Large intestine (tissue), 3 donors: ENCODE data around the gene TRIM47. TPM values are rescaled to one million over a fixed set of nuclear protein-coding genes. Genes with fewer than 3 reads are reported as not detected.
A peak's percentile ranks its signal among the peaks of the same experiment; 100 is the strongest.

Source experiments
- DNase-seq, 2 donors: peaks; one replicate each; pipeline versions ENCODE4 v3.0.0 to v3.0.0-alpha.2; 2013
- H3K27ac ChIP-seq: one replicate; pipeline ENCODE4 v1.5.1; 2013; ENCODE audit warnings: low read length
- H3K27me3 ChIP-seq: 2 replicates; pipeline ENCODE4 v1.6.1; 2013; ENCODE audit warnings: low read length; ENCODE audit not compliant: control insufficient read depth, insufficient read depth
- H3K36me3 ChIP-seq: 2 replicates; pipeline ENCODE4 v1.6.1; 2013; ENCODE audit warnings: low read length; ENCODE audit not compliant: control insufficient read depth, insufficient read depth
- H3K4me1 ChIP-seq: one replicate; pipeline ENCODE4 v1.6.1; 2013; ENCODE audit warnings: low read length; ENCODE audit not compliant: control insufficient read depth, insufficient read depth
- H3K4me3 ChIP-seq: one replicate; pipeline ENCODE4 v1.5.1; 2013; ENCODE audit warnings: low read length
- H3K9me3 ChIP-seq: one replicate; pipeline ENCODE4 v1.6.1; 2013; ENCODE audit warnings: mild to moderate bottlenecking, low read depth, low read length, moderate library complexity; ENCODE audit not compliant: control insufficient read depth
- WGBS: methylation state at CpG from one replicate; pipeline ENCODE4 v1.1.5; 2013; ENCODE audit warnings: low lambda C conversion rate; ENCODE audit not compliant: insufficient coverage; 5-methylcytosine and 5-hydroxymethylcytosine counted together
- polyA plus RNA-seq: library from polyadenylated mRNA; unstranded; fragments of 120-200 nt; gene quantifications from one replicate; pipeline ENCODE4 v1.2.1, GENCODE V29; 2013

TRIM47 gene
- polyA plus RNA-seq, 1 donor, result 9.8 TPM

DNA sequence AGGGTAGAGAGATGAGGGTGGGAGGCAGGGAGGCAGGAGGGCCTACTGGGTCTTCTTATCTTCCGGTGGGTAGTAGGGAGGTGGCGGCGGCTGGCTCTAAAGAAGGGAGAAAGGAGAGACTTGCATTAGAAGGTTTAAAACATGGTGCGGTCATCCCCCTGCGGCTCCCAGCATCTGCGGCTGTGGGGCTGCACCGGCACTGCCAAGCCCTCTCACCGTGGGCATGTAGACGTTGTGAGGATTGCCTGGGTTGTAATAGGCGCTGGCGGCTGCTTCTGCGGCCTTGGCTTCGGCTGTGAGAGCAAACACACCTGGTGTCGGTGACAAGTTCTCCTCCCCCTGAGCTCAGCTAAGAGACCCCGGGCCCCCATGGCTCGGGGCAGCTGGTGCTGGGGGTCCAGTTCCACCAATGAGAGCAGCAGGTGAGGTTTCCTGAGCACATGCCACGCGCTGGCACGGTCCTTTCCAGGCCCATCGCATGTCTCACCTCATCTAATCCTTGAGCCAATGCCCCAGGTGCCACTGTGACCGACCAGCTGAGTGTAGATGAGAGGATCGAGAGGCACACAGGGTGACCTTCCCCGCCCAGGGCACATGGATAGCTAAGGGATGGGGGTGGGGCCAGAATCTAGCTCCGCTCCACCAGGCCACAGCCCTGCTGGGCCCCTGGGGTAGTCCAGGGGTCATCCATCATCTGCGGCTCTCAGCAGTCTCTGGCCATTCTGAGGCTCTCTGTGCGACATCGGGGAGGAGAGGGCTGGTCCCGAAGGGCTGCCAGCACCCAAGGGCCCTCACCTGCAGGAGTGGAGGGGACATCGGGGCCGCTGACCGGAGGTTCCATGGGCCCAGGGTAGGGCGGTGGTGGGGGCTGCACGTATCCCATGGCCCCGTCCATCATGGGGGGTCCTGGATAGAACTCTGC is 31.4 kb downstream of the TRIM47 start:
- WGBS, result no CpG with 5 or more reads among the region's 34 CpGs
- no peaks in the 10 kb centered on the region for H3K27me3 ChIP-seq
- H3K27ac ChIP-seq, result peak overlapping the region; percentile 82
- peak; percentile 75 to 80 for DNase-seq
- H3K4me1 ChIP-seq, result peaks cover 52% of the 10 kb centered on the region
- H3K4me3 ChIP-seq, result no peak overlapping the region
- peaks cover 57% of the 10 kb centered on the region for H3K36me3 ChIP-seq
- H3K9me3 ChIP-seq, result no peaks in the 10 kb centered on the region

DNA sequence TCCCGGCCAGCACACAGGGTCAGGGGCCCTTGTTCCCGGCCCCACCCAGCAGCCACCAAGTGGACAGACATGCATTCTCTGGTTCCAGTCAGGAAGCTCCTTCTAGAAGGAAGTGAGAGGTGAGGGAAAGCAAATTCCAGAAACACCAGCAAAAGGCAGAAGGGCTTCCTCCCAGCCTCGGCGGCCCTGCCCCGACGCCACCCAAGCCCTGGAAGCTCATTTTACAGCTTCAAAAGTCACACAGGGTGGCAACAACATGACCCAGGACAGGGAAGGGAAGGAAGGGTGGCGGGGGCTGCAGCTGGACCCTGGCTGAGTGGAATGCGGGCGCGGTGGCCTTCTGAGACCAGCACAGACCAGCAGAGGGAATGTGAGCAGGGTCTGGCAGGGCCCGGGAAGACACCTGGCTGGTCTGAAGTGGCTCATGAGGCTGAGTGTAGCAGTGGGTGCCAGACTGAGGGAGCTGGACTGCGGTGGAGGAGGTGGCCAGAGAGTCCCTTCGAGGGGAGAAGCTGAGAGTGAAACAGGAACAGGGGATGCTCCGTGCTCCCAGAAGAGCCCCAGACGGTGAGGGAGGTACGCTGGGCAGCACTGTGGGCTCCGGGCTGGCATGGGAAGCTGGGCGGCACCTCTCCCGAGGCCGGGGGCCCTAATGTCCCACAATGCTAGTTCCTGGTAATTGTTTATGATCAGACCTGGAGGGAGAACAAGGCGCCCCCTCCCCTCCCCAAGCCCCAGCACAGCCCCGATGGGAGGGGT is 32.3 kb downstream of the TRIM47 start:
- DNase-seq, result no peak

DNA sequence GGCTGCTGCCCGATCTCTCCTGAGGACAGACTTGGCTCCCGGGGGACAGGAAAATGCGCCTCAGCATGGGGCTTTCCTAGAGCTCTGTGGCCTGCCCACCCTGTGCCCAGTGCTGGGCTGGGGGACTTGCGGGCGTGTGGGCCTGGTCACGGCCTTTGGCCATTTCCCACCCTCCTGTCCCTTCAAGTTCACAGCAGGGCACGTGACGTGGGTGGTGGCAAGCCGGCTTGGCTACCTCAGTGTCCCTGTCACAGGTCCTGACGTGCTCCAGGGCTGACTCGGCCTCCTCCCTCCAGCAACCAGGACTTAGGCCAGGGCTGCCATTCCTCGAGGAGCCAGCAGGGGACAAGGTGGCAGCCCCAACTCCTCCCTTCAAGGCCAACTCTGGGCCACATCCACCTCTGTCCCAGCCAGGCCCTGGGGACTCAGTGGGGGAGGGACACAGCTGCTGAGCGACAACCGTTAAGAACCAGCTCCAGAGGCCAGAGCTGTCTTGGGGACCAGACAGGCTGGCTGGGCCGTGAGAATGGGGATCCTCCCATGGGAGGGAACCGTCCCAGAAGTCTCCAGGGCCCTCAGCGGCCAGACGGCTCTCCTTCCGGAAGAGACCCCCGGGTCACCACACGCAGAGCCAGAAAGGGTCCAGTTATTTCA is 33.2 kb downstream of the TRIM47 start:
- peak; percentile 86 to 87 for DNase-seq
- H3K4me1 ChIP-seq, result peaks cover 52% of the 10 kb centered on the region

More for the DNA sequence above, 32.3 kb downstream of the TRIM47 start:
- Histone ChIP-seq H3K27ac (peak overlapping the region; percentile 82), H3K4me1 (peaks cover 52% of the 10 kb centered on the region), H3K36me3 (peaks cover 52% of the 10 kb centered on the region), H3K4me3 (no peak overlapping the region), H3K9me3 (no peaks in the 10 kb centered on the region), H3K27me3 (no peaks in the 10 kb centered on the region)
- no CpG with 5 or more reads among the region's 22 CpGs for WGBS

DNA sequence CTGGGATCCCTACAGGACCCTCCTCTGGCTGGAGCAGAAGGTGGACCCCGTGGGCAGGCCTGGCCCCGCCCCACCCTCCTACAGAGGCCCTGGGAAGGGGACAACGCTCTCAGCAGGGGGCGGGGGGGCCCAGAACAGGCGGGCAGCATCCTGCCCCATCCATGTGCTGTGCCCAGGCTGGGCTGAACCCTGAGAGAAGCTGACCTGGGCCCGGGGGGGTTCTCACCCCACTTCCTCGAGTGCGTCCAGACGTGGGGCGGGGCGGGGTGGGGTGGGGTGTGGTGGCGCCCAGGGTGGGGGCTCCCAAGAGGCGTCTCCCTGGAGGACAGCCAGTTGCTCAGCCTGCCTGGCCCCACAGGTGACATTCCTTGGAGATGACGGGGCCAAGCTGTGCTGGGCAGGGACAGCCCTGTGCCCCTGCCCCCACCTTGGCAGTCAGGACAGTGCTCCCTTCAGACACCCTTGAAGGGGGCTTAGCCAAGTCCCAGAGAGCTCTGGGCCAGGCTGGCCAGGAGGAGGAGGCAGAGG is 33.8 kb downstream of the TRIM47 start:
- peaks cover 52% of the 10 kb centered on the region for H3K4me1 ChIP-seq

More for the DNA sequence above, 33.2 kb downstream of the TRIM47 start:
- H3K27me3 ChIP-seq, result no peaks in the 10 kb centered on the region
- no peak overlapping the region for H3K4me3 ChIP-seq
- no CpG with 5 or more reads among the region's 21 CpGs for WGBS
- H3K36me3 ChIP-seq, result peaks cover 44% of the 10 kb centered on the region
- H3K9me3 ChIP-seq, result no peaks in the 10 kb centered on the region
- H3K27ac ChIP-seq, result peak overlapping the region; percentile 82

DNA sequence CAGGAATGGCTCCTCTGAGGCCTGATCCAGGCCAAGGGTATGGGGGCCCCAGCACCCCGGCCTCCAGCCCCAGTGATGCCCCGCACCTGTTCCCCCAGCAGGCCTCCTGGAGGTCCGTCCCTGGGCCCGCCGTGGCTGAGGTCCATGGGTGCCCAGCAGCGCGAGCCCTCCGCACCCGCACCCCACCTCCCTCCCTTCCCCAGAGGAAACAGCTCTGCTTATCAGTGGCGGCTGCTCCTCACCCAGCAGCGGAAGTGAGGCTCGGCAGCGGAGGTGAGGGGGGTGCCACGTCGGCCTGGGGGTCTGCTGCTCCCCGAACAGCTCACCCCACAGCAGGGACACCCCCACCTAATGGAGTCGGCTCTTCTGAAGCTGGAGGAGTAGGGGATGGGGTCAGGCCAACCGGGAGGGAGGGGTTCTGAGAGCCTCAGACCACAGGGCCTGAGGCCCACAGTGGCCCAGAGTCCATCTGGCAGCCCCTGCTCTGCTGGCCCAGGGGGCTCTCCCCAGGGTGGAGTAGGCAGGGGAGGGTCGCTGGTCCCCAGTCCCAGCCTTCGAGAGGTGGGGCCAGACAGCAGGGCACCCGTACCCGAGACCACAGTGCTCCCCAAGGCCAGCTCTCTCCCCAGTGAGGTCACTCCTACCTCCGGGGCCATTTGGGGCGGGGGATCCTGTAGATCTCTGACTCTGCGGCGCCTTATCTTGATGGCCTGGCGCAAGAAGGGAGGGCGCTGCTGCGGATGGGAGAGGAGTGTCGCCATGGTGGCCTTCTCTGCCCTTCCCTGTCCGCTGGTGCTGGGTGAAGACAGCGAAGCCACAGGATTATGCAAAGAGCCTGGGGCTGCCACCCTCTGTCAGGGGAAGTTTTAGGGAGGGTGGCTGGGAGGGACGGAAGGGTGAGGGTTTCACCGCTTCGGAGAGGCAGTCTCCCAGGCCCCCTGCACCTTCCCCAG is 34.5 kb downstream of the TRIM47 start, which contains the start of gene UNC13D:
Gene UNC13D (minus strand): TSS at position 828 of the 953 bp plus-strand sequence. CDS start 67 bp downstream, at position 761.
- WGBS, result no CpG with 5 or more reads among the region's 35 CpGs
- no peaks in the 10 kb centered on the region for H3K27me3 ChIP-seq
- peak within 1 kb of the TSS; percentile 44 for H3K4me3 ChIP-seq
- H3K9me3 ChIP-seq, result no peaks in the 10 kb centered on the region
- peaks cover 32% of the 10 kb centered on the region for H3K36me3 ChIP-seq
- peak in 1 of 2 donors; percentile 71 for DNase-seq
- peak within 1 kb of the TSS; percentile 82 for H3K27ac ChIP-seq
- peaks cover 49% of the 10 kb centered on the region for H3K4me1 ChIP-seq

More for the DNA sequence above, 33.8 kb downstream of the TRIM47 start:
- peak; percentile 90 to 93 for DNase-seq
- no CpG with 5 or more reads among the region's 14 CpGs for WGBS
- H3K36me3 ChIP-seq, result peaks cover 39% of the 10 kb centered on the region
- H3K27me3 ChIP-seq, result no peaks in the 10 kb centered on the region
- H3K9me3 ChIP-seq, result no peaks in the 10 kb centered on the region
- H3K27ac ChIP-seq, result peak overlapping the region; percentile 82
- H3K4me3 ChIP-seq, result peak overlapping the region; percentile 44

DNA sequence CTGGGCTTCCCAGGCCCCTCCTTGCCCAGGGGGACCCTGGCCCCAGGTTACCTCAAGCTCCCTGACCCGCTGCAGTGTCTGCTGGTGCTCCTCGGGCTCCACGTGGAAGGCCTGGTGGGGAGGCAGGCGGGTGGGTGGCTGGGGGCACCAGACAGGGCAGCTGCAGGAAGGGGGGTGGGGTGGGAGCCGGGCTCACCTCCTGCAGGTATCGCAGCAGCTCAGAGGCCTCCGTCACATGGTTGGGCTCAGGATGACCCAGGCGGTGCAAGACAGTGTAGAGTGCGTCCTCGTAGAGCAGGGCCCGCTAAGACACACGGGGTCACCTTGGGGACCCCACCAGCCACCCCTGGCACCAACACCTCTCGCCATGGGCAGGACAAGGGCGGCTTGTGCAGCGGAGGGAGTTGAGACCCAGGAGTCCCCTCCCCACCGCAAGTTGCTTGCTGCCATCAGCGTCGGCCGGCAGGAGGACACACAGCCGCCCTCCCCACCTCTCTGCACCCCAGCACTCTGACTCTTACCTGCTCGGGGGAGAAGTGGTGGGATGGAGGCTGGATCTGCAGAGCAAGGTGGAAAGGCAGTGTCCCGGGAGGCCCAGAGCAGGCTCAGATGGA is 35.3 kb downstream of the TRIM47 start:
- peaks cover 44% of the 10 kb centered on the region for H3K4me1 ChIP-seq
- no peaks in the 10 kb centered on the region for H3K9me3 ChIP-seq
- peak overlapping the region; percentile 44 for H3K4me3 ChIP-seq
- peak overlapping the region; percentile 66 for H3K27ac ChIP-seq
- no peak for DNase-seq
- WGBS, result no CpG with 5 or more reads among the region's 22 CpGs
- H3K27me3 ChIP-seq, result no peaks in the 10 kb centered on the region
- H3K36me3 ChIP-seq, result peaks cover 24% of the 10 kb centered on the region

DNA sequence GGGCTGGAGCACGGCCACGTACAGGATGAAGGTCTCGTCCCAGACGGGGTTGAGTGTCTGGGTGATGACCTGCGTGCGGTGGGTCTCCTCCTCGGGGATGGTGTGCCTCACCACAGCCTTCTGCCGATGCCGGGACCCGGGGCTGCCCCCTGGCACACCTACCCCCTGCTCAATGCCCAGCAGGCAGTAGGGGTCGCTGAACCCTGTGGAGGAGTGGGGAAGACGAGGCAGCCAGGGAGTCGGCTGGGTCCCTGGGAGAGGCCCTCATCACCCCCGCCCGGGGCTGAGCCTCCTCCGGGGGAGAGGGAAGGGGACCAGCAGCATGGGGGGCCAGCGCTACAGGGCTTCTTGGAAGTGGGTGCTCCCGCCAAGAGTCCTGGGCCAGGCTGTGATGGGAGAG is 36.0 kb downstream of the TRIM47 start:
- Histone ChIP-seq H3K4me1 (peaks cover 37% of the 10 kb centered on the region), H3K36me3 (peaks cover 17% of the 10 kb centered on the region), H3K27me3 (no peaks in the 10 kb centered on the region), H3K9me3 (no peaks in the 10 kb centered on the region), H3K4me3 (no peak overlapping the region), H3K27ac (no peak overlapping the region)
- WGBS, result no CpG with 5 or more reads among the region's 18 CpGs
- DNase-seq, result no peak

DNA sequence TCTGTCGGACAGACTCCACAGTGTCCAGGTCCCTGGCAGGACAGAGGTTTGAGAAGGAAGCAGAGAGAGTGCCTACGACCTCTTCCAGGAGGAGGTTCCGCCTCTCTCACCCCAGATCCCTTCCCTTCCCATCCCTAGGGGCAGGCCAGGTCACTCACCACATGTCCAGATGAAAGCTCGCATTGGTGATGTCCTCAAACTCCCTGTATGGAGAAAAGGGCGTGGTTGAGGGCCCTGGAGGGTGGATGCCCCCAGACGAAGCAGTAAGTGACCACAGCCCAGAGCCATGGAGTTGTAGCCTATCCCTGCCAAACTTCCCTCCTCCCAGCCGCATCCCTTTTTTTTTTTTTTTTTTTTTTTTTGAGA is 37.6 kb downstream of the TRIM47 start:
- DNase-seq, result no peak
- Histone ChIP-seq H3K27me3 (no peaks in the 10 kb centered on the region), H3K27ac (no peak overlapping the region), H3K4me1 (peaks cover 21% of the 10 kb centered on the region), H3K36me3 (peaks cover 1% of the 10 kb centered on the region), H3K9me3 (no peaks in the 10 kb centered on the region), H3K4me3 (no peak overlapping the region)
- WGBS, result no CpG with 5 or more reads among the region's 7 CpGs
